CD14-positive monocyte (primary cell): ENCODE results near the gene ETV4. TPM values are rescaled to one million over a fixed set of nuclear protein-coding genes. Genes with fewer than 3 reads are reported as not detected.

Experiments
- DNase-seq, 3 donors: peaks; one replicate each; pipeline ENCODE4 v3.0.0-alpha.2; 2011 to 2022
- H2AFZ ChIP-seq: 2 replicates; pipeline ENCODE4 v1.6.0; 2012; ENCODE audit warnings: mild to moderate bottlenecking, low read depth, low read length, inconsistent platforms; ENCODE audit not compliant: insufficient read depth, poor library complexity, severe bottlenecking
- H3K27ac ChIP-seq, 2 donors: 1 replicate in 1 of 2; 2 replicates in 1 of 2; pipeline ENCODE4 v1.5.1; 2012 to 2013; ENCODE audit warnings: low read length in 2 of 2, control low read depth in 1 of 2, inconsistent platforms in 1 of 2, low read depth in 1 of 2, mild to moderate bottlenecking in 1 of 2
- H3K27me3 ChIP-seq, 2 donors: one replicate each; pipeline versions ENCODE4 v1.6.0 to v1.6.1; 2011 to 2013; ENCODE audit warnings: low read length in 2 of 2; ENCODE audit not compliant: control insufficient read depth in 2 of 2, insufficient read depth in 2 of 2
- H3K36me3 ChIP-seq, 2 donors: replicated peaks in 1 of 2; 1 replicate in 1 of 2; 2 replicates in 1 of 2; pipeline versions ENCODE4 v1.5.1 to v1.6.1; 2012 to 2013; ENCODE audit warnings: low read length in 2 of 2, control low read depth in 1 of 2, inconsistent platforms in 1 of 2, mild to moderate bottlenecking in 1 of 2; ENCODE audit not compliant: insufficient read depth in 2 of 2, control insufficient read depth in 1 of 2
- H3K4me1 ChIP-seq, 2 donors: 1 replicate in 1 of 2; 2 replicates in 1 of 2; pipeline versions ENCODE4 v1.5.1 to v1.6.1; 2012 to 2013; ENCODE audit warnings: low read length in 2 of 2, control low read depth in 1 of 2, inconsistent platforms in 1 of 2, mild to moderate bottlenecking in 1 of 2, moderate library complexity in 1 of 2; ENCODE audit not compliant: insufficient read depth in 2 of 2, control insufficient read depth in 1 of 2
- H3K4me2 ChIP-seq: replicated peaks from 2 replicates; pipeline ENCODE3; 2012; ENCODE audit warnings: low read length, moderate library complexity, mild to moderate bottlenecking; ENCODE audit not compliant: poor library complexity, severe bottlenecking; ENCODE audit errors: extremely low read depth
- H3K4me3 ChIP-seq, 3 experiments: fragments of 200-600 bp in 1 of 3; sonication (generic) in 1 of 3; replicated peaks in 1 of 3; 1 replicate in 2 of 3; 2 replicates in 1 of 3; pipeline ENCODE4 v1.5.1; 2011 to 2013; ENCODE audit warnings: low read length in 3 of 3, mild to moderate bottlenecking in 3 of 3, control low read depth in 2 of 3, low read depth in 2 of 3, inconsistent platforms in 1 of 3, moderate library complexity in 1 of 3
- H3K79me2 ChIP-seq: 2 replicates; pipeline ENCODE4 v1.6.0; 2012; ENCODE audit warnings: mild to moderate bottlenecking, control low read depth, inconsistent platforms, low read length, moderate library complexity; ENCODE audit not compliant: insufficient read depth
- H3K9ac ChIP-seq: 2 replicates; pipeline ENCODE4 v1.6.0; 2017; ENCODE audit warnings: low read length, mild to moderate bottlenecking; ENCODE audit not compliant: insufficient read depth, poor library complexity, severe bottlenecking
- H3K9me3 ChIP-seq, 2 donors: replicated peaks in 1 of 2; 1 replicate in 1 of 2; 2 replicates in 1 of 2; pipeline versions ENCODE4 v1.5.1 to v1.6.1; 2012 to 2013; ENCODE audit warnings: low read length in 2 of 2, control low read depth in 1 of 2; ENCODE audit not compliant: control insufficient read depth in 1 of 2, insufficient read depth in 1 of 2
- H4K20me1 ChIP-seq: 2 replicates; pipeline ENCODE4 v1.6.0; 2012; ENCODE audit warnings: mild to moderate bottlenecking, low read length, control low read depth, moderate library complexity; ENCODE audit not compliant: insufficient read depth
- H3K27ac Mint-ChIP-seq, 7 donors: one replicate each; pipeline ENCODE4 v1.8.0; 2020; ENCODE audit warnings: mild to moderate bottlenecking in 7 of 7, mixed read lengths in 7 of 7, moderate library complexity in 6 of 7, inconsistent platforms in 2 of 7
- H3K27me3 Mint-ChIP-seq, 3 donors: one replicate each; pipeline ENCODE4 v1.8.0; 2021 to 2022; ENCODE audit warnings: low read depth in 3 of 3, mild to moderate bottlenecking in 3 of 3, mixed read lengths in 3 of 3, moderate library complexity in 3 of 3, inconsistent platforms in 1 of 3
- H3K36me3 Mint-ChIP-seq, 2 donors: one replicate each; pipeline ENCODE4 v1.8.0; 2020; ENCODE audit warnings: mixed read lengths in 2 of 2, inconsistent platforms in 1 of 2, mild to moderate bottlenecking in 1 of 2
- H3K4me1 Mint-ChIP-seq: one replicate; pipeline ENCODE4 v1.8.0; 2020; ENCODE audit warnings: mild to moderate bottlenecking, mixed read lengths
- H3K4me3 Mint-ChIP-seq, 2 donors: one replicate each; pipeline ENCODE4 v1.8.0; 2020; ENCODE audit warnings: mild to moderate bottlenecking in 2 of 2, mixed read lengths in 2 of 2, moderate library complexity in 1 of 2
- H3K9me3 Mint-ChIP-seq, 7 donors: one replicate each; pipeline ENCODE4 v1.8.0; 2020 to 2022; ENCODE audit warnings: mixed read lengths in 7 of 7, mild to moderate bottlenecking in 6 of 7, moderate library complexity in 6 of 7, inconsistent platforms in 2 of 7
- WGBS: methylation state at CpG from one replicate; pipeline ENCODE4 v1.1.5; 2013; ENCODE audit warnings: missing lambda C conversion rate; ENCODE audit not compliant: insufficient coverage; 5-methylcytosine and 5-hydroxymethylcytosine counted together
- intact Hi-C, 2 donors: fragments of 100-400 bp; cut with micrococcal nuclease; formaldehyde crosslinking; loops; one replicate each; pipeline versions ENCODE4 v1.15.0 to v1.15.1; 2023
- polyA plus RNA-seq, 3 donors: library from polyadenylated mRNA; depleted of rRNA in 1 of 3; unstranded in 2 of 3; stranded (reverse) in 1 of 3; fragments of 300-500 nt in 2 of 3; fragments of >200 nt in 1 of 3; fragmentation: Illumina TruSeq in 2 of 3; gene quantifications; 1 replicate in 2 of 3; 2 replicates in 1 of 3; pipeline ENCODE4 v1.2.3, GENCODE V29; 2012 to 2021
- TF ChIP-seq, protein P1 (sequence below): fragments of 200-600 bp; IDR thresholded peaks from one replicate; pipeline ENCODE4 v1.8.0; 2022; ENCODE audit warnings: antibody characterized with exemption, mild to moderate bottlenecking

ETV4 gene
- polyA plus RNA-seq, 3 donors: not detected

DNA sequence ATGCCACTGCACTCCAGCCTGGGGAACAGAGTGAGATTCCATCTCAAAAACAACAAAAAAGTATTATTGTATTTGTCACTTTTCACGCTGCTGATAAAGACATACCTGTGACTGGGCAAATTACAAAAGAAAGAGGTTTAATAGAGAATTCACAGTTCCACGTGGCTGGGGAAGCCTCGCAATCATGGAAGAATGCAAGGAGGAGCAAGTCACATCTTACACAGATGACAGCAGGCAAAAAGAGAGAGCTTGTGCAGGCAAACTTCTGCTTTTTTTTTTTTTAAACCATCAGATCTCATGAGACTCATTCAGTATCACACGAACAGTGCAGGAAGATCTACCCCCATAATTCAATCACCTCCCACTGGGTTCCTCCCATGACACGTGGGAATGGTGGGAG is 41.5 kb upstream of the ETV4 start:
- intact Hi-C loops: no loop called here
- no peaks in the 10 kb centered on the region for H3K79me2 ChIP-seq
- no peak overlapping the region for H3K4me3 ChIP-seq
- DNase-seq: no peak
- peaks cover 5 to 9% of the 10 kb centered on the region in 2 donors for H3K9me3 ChIP-seq
- H4K20me1 ChIP-seq: no peaks in the 10 kb centered on the region
- no peaks in the 10 kb centered on the region for H3K27me3 ChIP-seq
- no peak overlapping the region for H3K4me2 ChIP-seq
- TF ChIP-seq, protein P1, sequence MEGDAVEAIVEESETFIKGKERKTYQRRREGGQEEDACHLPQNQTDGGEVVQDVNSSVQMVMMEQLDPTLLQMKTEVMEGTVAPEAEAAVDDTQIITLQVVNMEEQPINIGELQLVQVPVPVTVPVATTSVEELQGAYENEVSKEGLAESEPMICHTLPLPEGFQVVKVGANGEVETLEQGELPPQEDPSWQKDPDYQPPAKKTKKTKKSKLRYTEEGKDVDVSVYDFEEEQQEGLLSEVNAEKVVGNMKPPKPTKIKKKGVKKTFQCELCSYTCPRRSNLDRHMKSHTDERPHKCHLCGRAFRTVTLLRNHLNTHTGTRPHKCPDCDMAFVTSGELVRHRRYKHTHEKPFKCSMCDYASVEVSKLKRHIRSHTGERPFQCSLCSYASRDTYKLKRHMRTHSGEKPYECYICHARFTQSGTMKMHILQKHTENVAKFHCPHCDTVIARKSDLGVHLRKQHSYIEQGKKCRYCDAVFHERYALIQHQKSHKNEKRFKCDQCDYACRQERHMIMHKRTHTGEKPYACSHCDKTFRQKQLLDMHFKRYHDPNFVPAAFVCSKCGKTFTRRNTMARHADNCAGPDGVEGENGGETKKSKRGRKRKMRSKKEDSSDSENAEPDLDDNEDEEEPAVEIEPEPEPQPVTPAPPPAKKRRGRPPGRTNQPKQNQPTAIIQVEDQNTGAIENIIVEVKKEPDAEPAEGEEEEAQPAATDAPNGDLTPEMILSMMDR: no peak
- no peak overlapping the region for H2AFZ ChIP-seq
- no peak overlapping the region for H3K27ac ChIP-seq
- Mint-ChIP-seq H3K4me3 (no peak overlapping the region), H3K36me3 (no peaks in the 10 kb centered on the region), H3K27ac (no peak overlapping the region), H3K4me1 (no peaks in the 10 kb centered on the region), H3K9me3 (peaks cover 5 to 12% (median 9%) of the 10 kb centered on the region in 7 donors), H3K27me3 (peaks cover 5 to 12% (median 6%) of the 10 kb centered on the region in 3 donors)
- no peak overlapping the region for H3K9ac ChIP-seq
- no peaks in the 10 kb centered on the region for H3K36me3 ChIP-seq
- 94% methylated on average over 2 of the region's 5 CpGs for WGBS
- H3K4me1 ChIP-seq: no peaks in the 10 kb centered on the region

DNA sequence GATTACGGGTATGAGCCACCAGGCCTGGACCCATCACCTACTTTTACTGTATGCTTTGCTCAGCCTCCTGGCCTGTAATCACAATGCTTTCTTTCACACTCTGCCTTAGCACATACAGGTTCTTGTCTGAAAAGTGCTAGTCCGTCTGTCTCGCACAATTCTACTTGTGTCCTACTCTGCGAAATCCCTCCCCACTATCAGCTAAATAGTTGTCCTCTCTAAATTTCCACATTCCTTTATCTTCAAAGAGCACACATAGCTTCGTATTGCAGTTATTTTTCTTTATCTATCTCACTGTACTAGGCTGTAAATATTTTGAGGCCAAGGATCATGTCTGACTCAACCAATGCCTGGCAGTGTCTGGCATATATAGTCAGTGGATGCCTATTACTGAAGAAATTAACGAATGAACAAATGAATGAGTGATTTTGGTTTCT is 38.5 kb upstream of the ETV4 start:
- H3K4me1 Mint-ChIP-seq: no peaks in the 10 kb centered on the region
- no peak overlapping the region for H3K4me3 Mint-ChIP-seq
- intact Hi-C loops: loop anchor here in 1 of 2 donors (5.0 kb wide), 1 partner anchor 183 kb away; no protein-coding TSS in a partner anchor
- Histone ChIP-seq H3K4me2 (no peak overlapping the region), H3K4me3 (no peak overlapping the region), H3K27ac (no peak overlapping the region), H3K9ac (no peak overlapping the region), H3K9me3 (peaks cover 5 to 9% of the 10 kb centered on the region in 2 donors), H2AFZ (no peak overlapping the region), H3K4me1 (no peaks in the 10 kb centered on the region), H3K27me3 (no peaks in the 10 kb centered on the region), H3K36me3 (no peaks in the 10 kb centered on the region), H4K20me1 (no peaks in the 10 kb centered on the region), H3K79me2 (no peaks in the 10 kb centered on the region)
- H3K9me3 Mint-ChIP-seq: peaks cover 5 to 12% (median 9%) of the 10 kb centered on the region in 7 donors
- TF ChIP-seq, protein P1: no peak
- 100% methylated on average over 2 of the region's 6 CpGs for WGBS
- no peak for DNase-seq
- H3K27ac Mint-ChIP-seq: no peak overlapping the region
- no peaks in the 10 kb centered on the region for H3K36me3 Mint-ChIP-seq
- peaks cover 11 to 15% (median 14%) of the 10 kb centered on the region in 3 donors for H3K27me3 Mint-ChIP-seq
